Caco-2 (cell line): ENCODE measurements around the gene KRT77. TPM values are rescaled to one million over a fixed set of nuclear protein-coding genes. Genes with fewer than 3 reads are reported as not detected.

Source experiments
- BruUV-seq: library from RNA; stranded (reverse); fragments of 400-500 nt; replicated peaks from 2 replicates; lab custom pipeline; 2021; lab: Mats Ljungman, UMichigan
- CTCF ChIA-PET: fragments of 300-600 bp; sonication (Branson Sonifier 250); formaldehyde crosslinking; loops from one replicate; lab custom pipeline; 2022; ENCODE audit warnings: antibody characterized with exemption; lab: Charles Lee
- POLR2A ChIA-PET: fragments of 300-600 bp; sonication (Branson Sonifier 250); formaldehyde crosslinking; loops from one replicate; lab custom pipeline; 2022; ENCODE audit warnings: antibody characterized with exemption; lab: Charles Lee
- DNase-seq, 2 experiments: peaks; one replicate each; pipeline versions ENCODE4 v3.0.0 to v3.0.0-alpha.2; 2020 to 2022
- H3K27me3 ChIP-seq: replicated peaks from 2 replicates; pipeline ENCODE4 v1.6.0; 2011; ENCODE audit warnings: low read length; ENCODE audit not compliant: control insufficient read depth, insufficient read depth
- H3K36me3 ChIP-seq: 2 replicates; pipeline ENCODE4 v1.5.1; 2011; ENCODE audit warnings: low read length; ENCODE audit not compliant: control insufficient read depth, insufficient read depth
- H3K4me1 ChIP-seq: fragments of 250-450 bp; sonication (Bioruptor Pico); 2 replicates; pipeline ENCODE4 v1.5.1; 2020; ENCODE audit warnings: mild to moderate bottlenecking
- H3K4me3 ChIP-seq: 2 replicates; pipeline ENCODE4 v1.5.1; 2011; ENCODE audit warnings: low read depth, mild to moderate bottlenecking, control low read depth, low read length
- H3K9me3 ChIP-seq: fragments of 250-450 bp; sonication (Bioruptor Pico); 2 replicates; pipeline ENCODE4 v1.5.1; 2020; ENCODE audit warnings: mild to moderate bottlenecking, moderate library complexity
- H3K27ac Mint-ChIP-seq: one replicate; pipeline ENCODE4 v1.8.0; 2022; ENCODE audit warnings: mixed read lengths; ENCODE audit not compliant: unreplicated experiment
- H3K27me3 Mint-ChIP-seq: one replicate; pipeline ENCODE4 v1.8.0; 2022; ENCODE audit warnings: mixed read lengths; ENCODE audit not compliant: insufficient read depth, unreplicated experiment
- H3K36me3 Mint-ChIP-seq: one replicate; pipeline ENCODE4 v1.8.0; 2022; ENCODE audit warnings: mild to moderate bottlenecking, mixed read lengths; ENCODE audit not compliant: insufficient read depth, unreplicated experiment
- H3K4me1 Mint-ChIP-seq: one replicate; pipeline ENCODE4 v1.8.0; 2022; ENCODE audit warnings: low read depth, mixed read lengths; ENCODE audit not compliant: unreplicated experiment
- H3K4me3 Mint-ChIP-seq: one replicate; pipeline ENCODE4 v1.8.0; 2022; ENCODE audit warnings: mild to moderate bottlenecking, moderate library complexity, mixed read lengths; ENCODE audit not compliant: unreplicated experiment
- H3K9me3 Mint-ChIP-seq: one replicate; pipeline ENCODE4 v1.8.0; 2022; ENCODE audit warnings: mixed read lengths; ENCODE audit not compliant: unreplicated experiment
- CTCF ChIP-seq, 2 experiments: fragments of 200-600 bp in 1 of 2; IDR thresholded peaks; 1 replicate in 1 of 2; 2 replicates in 1 of 2; pipeline versions ENCODE4 v1.5.1 to v1.8.0; 2011 to 2022; ENCODE audit warnings: antibody characterized with exemption in 1 of 2, control low read depth in 1 of 2, inconsistent platforms in 1 of 2, low read depth in 1 of 2, low read length in 1 of 2, mild to moderate bottlenecking in 1 of 2, moderate library complexity in 1 of 2; ENCODE audit not compliant: insufficient read depth in 1 of 2, severe bottlenecking in 1 of 2, unreplicated experiment in 1 of 2
- intact Hi-C: fragments of 100-400 bp; cut with micrococcal nuclease; formaldehyde crosslinking; loops from one replicate; pipeline ENCODE4 v1.10.0; 2022; ENCODE audit not compliant: unreplicated experiment
- total RNA-seq: library from RNA; stranded (reverse); gene quantifications from 2 replicates; pipeline ENCODE4 v1.2.3, GENCODE V29; 2022

Gene KRT77
- total RNA-seq, 1 experiment from 2014 or later = not detected

- Mint-ChIP-seq H3K36me3 (no peaks in the 10 kb centered on the region), H3K4me3 (no peak overlapping the region), H3K4me1 (no peaks in the 10 kb centered on the region), H3K27me3 (peaks cover 22% of the 10 kb centered on the region), H3K9me3 (no peaks in the 10 kb centered on the region), H3K27ac (no peak overlapping the region)
- no peak for DNase-seq
- Histone ChIP-seq H3K4me3 (no peak overlapping the region), H3K36me3 (no peaks in the 10 kb centered on the region), H3K4me1 (no peaks in the 10 kb centered on the region), H3K9me3 (no peaks in the 10 kb centered on the region), H3K27me3 (no peaks in the 10 kb centered on the region; the same call in none of the 2 replicates)
- ChIA-PET POLR2A (no interaction called here), CTCF (no interaction called here)
- intact Hi-C loops = no loop called here
- no peak for TF ChIP-seq CTCF (IDR thresholded peaks at IDR 0.05; ENCODE audit: insufficient read depth in 1 of 2, low read depth in 1 of 2, low read length in 1 of 2, severe bottlenecking in 1 of 2, unreplicated experiment in 1 of 2)
- no TSS peak for BruUV-seq
These were observed 46.7 kb downstream of the KRT77 start for GRCh38 chr12:52656616-52657015.

- no TSS peak for BruUV-seq
- no peak overlapping the region for H3K4me3 ChIP-seq
- TF ChIP-seq CTCF (IDR thresholded peaks at IDR 0.05; ENCODE audit: insufficient read depth in 1 of 2, low read depth in 1 of 2, low read length in 1 of 2, severe bottlenecking in 1 of 2, unreplicated experiment in 1 of 2) = no peak
- Mint-ChIP-seq H3K36me3 (no peaks in the 10 kb centered on the region), H3K27me3 (peaks cover 23% of the 10 kb centered on the region), H3K4me1 (no peaks in the 10 kb centered on the region), H3K27ac (no peak overlapping the region), H3K9me3 (no peaks in the 10 kb centered on the region), H3K4me3 (no peak overlapping the region)
- no peaks in the 10 kb centered on the region for H3K36me3 ChIP-seq
- CTCF ChIA-PET = interaction anchor here (0.6 kb wide), 1 partner anchor 93 kb away, joined by 3 read pairs; no protein-coding TSS in a partner anchor
- POLR2A ChIA-PET = no interaction called here
- no peaks in the 10 kb centered on the region for H3K4me1 ChIP-seq
- H3K27me3 ChIP-seq = no peaks in the 10 kb centered on the region; the same call in none of the 2 replicates
- intact Hi-C loops = no loop called here
- no peak for DNase-seq
- no peaks in the 10 kb centered on the region for H3K9me3 ChIP-seq
These were observed 47.6 kb downstream of the KRT77 start for GRCh38 chr12:52655720-52656124.

DNA sequence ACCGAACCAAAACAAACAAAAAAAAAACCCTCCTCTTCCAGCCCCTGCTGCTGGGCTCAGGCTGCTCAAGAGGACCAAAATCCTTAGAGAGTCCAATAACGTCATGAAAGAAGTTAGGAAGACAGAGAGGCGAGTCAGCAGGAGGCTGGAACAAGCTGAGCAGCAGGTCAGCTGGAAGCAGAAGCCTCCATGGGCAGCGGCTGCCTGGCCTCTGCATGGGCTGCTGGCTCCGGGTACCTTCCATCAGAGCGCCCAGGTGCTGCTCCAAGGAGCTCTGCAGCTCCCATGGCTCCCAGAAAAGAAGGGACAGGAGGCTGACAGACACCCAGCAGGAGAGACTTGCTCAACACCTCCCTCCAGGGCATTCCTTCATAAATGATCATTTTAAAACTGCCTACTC lies 48.1 kb downstream of the KRT77 start:
- no peaks in the 10 kb centered on the region; the same call in none of the 2 replicates for H3K27me3 ChIP-seq

More for the DNA sequence above, 48.1 kb downstream of the KRT77 start:
- Histone ChIP-seq H3K36me3 (no peaks in the 10 kb centered on the region), H3K4me1 (no peaks in the 10 kb centered on the region), H3K9me3 (no peaks in the 10 kb centered on the region), H3K4me3 (no peak overlapping the region)
- Mint-ChIP-seq H3K27me3 (peaks cover 23% of the 10 kb centered on the region), H3K36me3 (no peaks in the 10 kb centered on the region), H3K9me3 (no peaks in the 10 kb centered on the region), H3K27ac (no peak overlapping the region), H3K4me1 (no peaks in the 10 kb centered on the region), H3K4me3 (no peak overlapping the region)
- intact Hi-C loops = no loop called here
- no TSS peak for BruUV-seq
- DNase-seq = no peak
- TF ChIP-seq CTCF (IDR thresholded peaks at IDR 0.05; ENCODE audit: insufficient read depth in 1 of 2, low read depth in 1 of 2, low read length in 1 of 2, severe bottlenecking in 1 of 2, unreplicated experiment in 1 of 2) = no peak
- ChIA-PET POLR2A (no interaction called here), CTCF (no interaction called here)
